Neural crest cell (in vitro differentiated cells): Measurements from ENCODE around the gene RAG2. TPM values are rescaled to one million over a fixed set of nuclear protein-coding genes. Genes with fewer than 3 reads are reported as not detected.

Experiments used
- DNase-seq: peaks from one replicate; pipeline ENCODE4 v3.0.0; 2021; ENCODE audit warnings: low read depth, mixed read lengths, low spot score
- H3K27ac Mint-ChIP-seq: one replicate; pipeline ENCODE4 v1.8.0; 2021; ENCODE audit warnings: mild to moderate bottlenecking, mixed read lengths; ENCODE audit not compliant: unreplicated experiment
- H3K27me3 Mint-ChIP-seq: 2 replicates; pipeline ENCODE4 v1.8.0; 2021; ENCODE audit warnings: low read depth, mild to moderate bottlenecking, mixed read lengths
- H3K36me3 Mint-ChIP-seq: 2 replicates; pipeline ENCODE4 v1.8.0; 2021; ENCODE audit warnings: low read depth, mild to moderate bottlenecking, mixed read lengths
- H3K4me1 Mint-ChIP-seq: 2 replicates; pipeline ENCODE4 v1.8.0; 2021; ENCODE audit warnings: mixed read lengths
- H3K4me3 Mint-ChIP-seq: one replicate; pipeline ENCODE4 v1.8.0; 2021; ENCODE audit warnings: mild to moderate bottlenecking, mixed read lengths
- H3K9me3 Mint-ChIP-seq: 2 replicates; pipeline ENCODE4 v1.8.0; 2021; ENCODE audit warnings: mixed read lengths
- CTCF ChIP-seq: fragments of 200-600 bp; sonication (generic); conservative IDR thresholded peaks from 2 replicates; pipeline ENCODE4 v1.5.0; 2021; ENCODE audit warnings: antibody characterized with exemption, mild to moderate bottlenecking
- total RNA-seq: library from RNA; stranded (reverse); gene quantifications from 2 replicates; pipeline ENCODE4 v1.2.1, GENCODE V29; 2021

The RAG2 gene
- total RNA-seq, 1 donor from 2014 or later: not detected

GRCh38 chr11:36620246-36620645 lies 22.2 kb upstream of the RAG2 start:
- Mint-ChIP-seq H3K27me3 (no peaks in the 10 kb centered on the region), H3K9me3 (no peaks in the 10 kb centered on the region), H3K4me1 (no peaks in the 10 kb centered on the region), H3K27ac (no peak overlapping the region), H3K4me3 (no peak overlapping the region), H3K36me3 (peaks cover 3% of the 10 kb centered on the region)
- TF ChIP-seq CTCF: no peak
- DNase-seq: no peak

GRCh38 chr11:36619502-36619901 lies 21.5 kb upstream of the RAG2 start:
- no peak for DNase-seq
- Mint-ChIP-seq H3K27me3 (no peaks in the 10 kb centered on the region), H3K4me3 (no peak overlapping the region), H3K27ac (no peak overlapping the region), H3K36me3 (peaks cover 3% of the 10 kb centered on the region), H3K4me1 (no peaks in the 10 kb centered on the region), H3K9me3 (no peaks in the 10 kb centered on the region)
- TF ChIP-seq CTCF: no peak

- Mint-ChIP-seq H3K4me3 (no peak overlapping the region), H3K36me3 (peaks cover 3% of the 10 kb centered on the region), H3K9me3 (no peaks in the 10 kb centered on the region), H3K27ac (no peak overlapping the region), H3K27me3 (no peaks in the 10 kb centered on the region), H3K4me1 (no peaks in the 10 kb centered on the region)
- no peak for TF ChIP-seq CTCF
- no peak for DNase-seq
Observed at GRCh38 chr11:36618363-36619047, 20.5 kb upstream of the RAG2 start.

- H3K9me3 Mint-ChIP-seq: no peaks in the 10 kb centered on the region
- TF ChIP-seq CTCF: no peak
- H3K4me1 Mint-ChIP-seq: no peaks in the 10 kb centered on the region
- DNase-seq: no peak
- H3K27ac Mint-ChIP-seq: no peak overlapping the region
- H3K36me3 Mint-ChIP-seq: peaks cover 3% of the 10 kb centered on the region
- H3K27me3 Mint-ChIP-seq: no peaks in the 10 kb centered on the region
- H3K4me3 Mint-ChIP-seq: no peak overlapping the region
Observed at GRCh38 chr11:36617543-36618362, 19.7 kb upstream of the RAG2 start.

- Mint-ChIP-seq H3K9me3 (no peaks in the 10 kb centered on the region), H3K36me3 (peaks cover 3% of the 10 kb centered on the region), H3K4me3 (no peak overlapping the region), H3K27ac (no peak overlapping the region), H3K27me3 (no peaks in the 10 kb centered on the region), H3K4me1 (no peaks in the 10 kb centered on the region)
- no peak for TF ChIP-seq CTCF
- DNase-seq: no peak
Observed at GRCh38 chr11:36615826-36616225, 17.8 kb upstream of the RAG2 start.
